Activated CD8-positive, alpha-beta memory T cell treated with anti-CD3 and anti-CD28 coated beads, Interleukin-2, amount 50 U/mL, for 48 hours (primary cell): ENCODE results near the gene ZWILCH.
A peak's percentile ranks its signal among the peaks of the same experiment; 100 is the strongest.

ENCODE experiments used
- DNase-seq: peaks from one replicate; pipeline ENCODE4 v3.0.0-alpha.2; 2020

ZWILCH gene

DNA sequence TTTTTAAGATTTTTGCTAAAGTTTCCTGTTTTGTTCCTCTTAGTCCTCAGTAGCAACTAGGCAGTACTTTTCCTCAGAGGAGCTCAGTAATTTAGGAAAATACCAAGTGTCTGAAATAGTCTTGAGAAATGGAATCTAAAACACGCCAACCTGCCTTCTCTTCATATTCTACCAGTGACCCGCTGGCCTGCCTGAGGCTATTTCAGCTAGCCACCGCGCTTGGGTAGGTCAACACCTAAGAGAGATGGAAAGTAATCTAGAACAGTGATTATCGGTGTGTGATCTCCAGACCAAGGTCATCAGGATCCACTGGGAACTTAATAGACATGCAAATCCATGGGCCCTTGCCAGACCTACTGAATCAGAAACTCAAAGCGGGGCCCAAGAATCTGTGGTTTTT is 53.1 kb downstream of the ZWILCH start:
- no peak for DNase-seq

GRCh38 chr15:66560856-66561525 is 55.9 kb downstream of the ZWILCH start:
- no peak for DNase-seq

DNA sequence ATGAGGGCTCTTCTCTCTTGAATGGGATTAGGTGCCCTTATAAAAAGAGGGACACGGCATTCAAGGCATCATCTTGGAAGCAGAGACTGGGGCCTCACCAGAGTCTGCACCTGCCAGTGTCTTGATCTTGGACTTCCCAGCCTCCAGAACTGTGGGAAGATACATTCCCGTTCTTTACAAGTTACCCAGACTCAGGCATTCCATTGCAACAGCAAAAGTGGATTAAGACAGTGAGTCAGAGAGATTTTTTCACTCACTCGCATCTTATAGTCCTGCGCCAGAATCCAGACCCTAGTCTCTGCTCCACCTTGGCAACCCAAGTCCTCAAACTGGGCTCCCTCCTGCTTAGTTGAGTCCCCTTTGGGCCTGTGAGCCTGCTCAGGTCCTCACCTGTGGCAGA is 58.0 kb downstream of the ZWILCH start:
- no peak for DNase-seq

DNA sequence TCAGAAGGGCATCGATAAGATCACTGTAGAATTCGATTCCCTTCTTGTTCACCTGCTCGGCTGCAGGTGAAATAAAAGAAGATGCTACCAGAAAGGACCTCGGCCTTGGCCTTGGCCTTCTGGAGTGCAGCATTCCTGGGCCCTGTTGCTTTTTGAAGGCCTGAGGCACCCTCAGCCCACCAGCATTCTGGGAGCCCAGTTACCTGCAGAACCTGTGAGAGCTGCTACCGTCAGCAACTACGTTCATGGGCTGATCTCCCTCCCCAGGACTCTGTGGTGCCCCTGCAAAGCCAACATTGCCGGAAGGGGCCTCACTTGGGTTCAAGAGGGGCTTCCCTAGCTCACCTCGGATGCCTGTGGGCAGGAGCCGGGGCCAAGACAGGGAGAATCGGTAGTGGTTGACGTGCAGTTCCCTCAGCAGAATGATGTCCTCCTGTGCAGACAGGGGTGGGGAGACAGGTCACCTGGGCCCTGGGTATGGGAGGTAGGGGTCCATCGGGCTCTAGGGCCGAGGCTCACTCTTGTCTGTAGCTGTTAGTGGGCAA is 58.5 kb downstream of the ZWILCH start:
- no peak for DNase-seq

GRCh38 chr15:66564136-66565041 is 59.3 kb downstream of the ZWILCH start:
- DNase-seq = peak; percentile 34

GRCh38 chr15:66565141-66565641 is 60.1 kb downstream of the ZWILCH start:
- peak; percentile 32 for DNase-seq

- no peak for DNase-seq
These were observed 60.6 kb downstream of the ZWILCH start, which contains the start of gene LCTL for GRCh38 chr15:66565741-66566144. Gene LCTL, minus strand, starts transcription at chr15:66565998. Its CDS starts 633 bp downstream, at chr15:66565365.

GRCh38 chr15:66566963-66567531 is 61.9 kb downstream of the ZWILCH start:
- DNase-seq = peak; percentile 71

GRCh38 chr15:66567897-66568296 is 62.8 kb downstream of the ZWILCH start:
- peak; percentile 34 for DNase-seq

- DNase-seq = peak; percentile 23
These were observed 64.5 kb downstream of the ZWILCH start for GRCh38 chr15:66569461-66570137.

DNA sequence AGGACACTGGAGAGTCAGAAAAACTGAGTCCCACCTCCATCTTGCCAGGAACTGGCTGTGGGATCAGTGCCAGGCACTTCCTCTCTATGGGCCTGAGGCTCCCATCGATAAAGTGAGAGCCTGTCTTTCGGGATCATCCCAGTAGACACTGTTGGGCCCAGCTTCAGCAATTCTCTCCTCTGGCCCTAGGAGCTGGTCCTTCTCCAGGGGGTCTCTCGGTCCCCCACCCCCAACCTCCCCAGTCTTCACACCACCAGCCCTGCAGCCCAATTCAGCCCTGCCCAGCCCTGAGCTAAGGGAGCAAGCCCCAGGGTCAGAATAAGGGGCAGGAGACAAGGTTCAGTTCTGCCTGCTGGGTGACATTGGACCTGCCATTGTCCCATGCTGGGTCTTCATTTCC is 65.2 kb downstream of the ZWILCH start:
- peak; percentile 34 for DNase-seq

- peak; percentile 28 for DNase-seq
These were observed 65.8 kb downstream of the ZWILCH start for GRCh38 chr15:66570842-66571478.

DNA sequence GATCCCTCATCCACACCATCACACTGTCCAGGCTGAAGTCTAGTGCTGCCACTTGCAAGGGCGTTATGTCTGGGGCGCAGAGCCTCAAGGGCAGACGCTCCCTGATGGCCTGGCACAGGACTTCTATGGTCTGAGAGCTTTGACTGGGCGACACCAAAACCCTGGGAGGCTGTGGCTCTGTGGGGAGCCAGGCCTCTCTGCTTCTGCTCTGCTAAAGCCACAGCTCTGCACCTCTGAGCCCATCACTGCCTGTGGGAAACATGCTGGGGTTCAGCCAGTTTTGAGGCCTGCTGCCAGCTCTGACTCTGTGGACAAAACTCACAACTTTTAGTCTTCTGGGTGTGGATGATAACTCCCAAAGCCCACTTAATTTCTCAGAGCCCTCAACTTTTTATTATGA is 67.0 kb downstream of the ZWILCH start:
- no peak for DNase-seq

- no peak for DNase-seq
These were observed 68.2 kb downstream of the ZWILCH start for GRCh38 chr15:66573348-66573718.

DNA sequence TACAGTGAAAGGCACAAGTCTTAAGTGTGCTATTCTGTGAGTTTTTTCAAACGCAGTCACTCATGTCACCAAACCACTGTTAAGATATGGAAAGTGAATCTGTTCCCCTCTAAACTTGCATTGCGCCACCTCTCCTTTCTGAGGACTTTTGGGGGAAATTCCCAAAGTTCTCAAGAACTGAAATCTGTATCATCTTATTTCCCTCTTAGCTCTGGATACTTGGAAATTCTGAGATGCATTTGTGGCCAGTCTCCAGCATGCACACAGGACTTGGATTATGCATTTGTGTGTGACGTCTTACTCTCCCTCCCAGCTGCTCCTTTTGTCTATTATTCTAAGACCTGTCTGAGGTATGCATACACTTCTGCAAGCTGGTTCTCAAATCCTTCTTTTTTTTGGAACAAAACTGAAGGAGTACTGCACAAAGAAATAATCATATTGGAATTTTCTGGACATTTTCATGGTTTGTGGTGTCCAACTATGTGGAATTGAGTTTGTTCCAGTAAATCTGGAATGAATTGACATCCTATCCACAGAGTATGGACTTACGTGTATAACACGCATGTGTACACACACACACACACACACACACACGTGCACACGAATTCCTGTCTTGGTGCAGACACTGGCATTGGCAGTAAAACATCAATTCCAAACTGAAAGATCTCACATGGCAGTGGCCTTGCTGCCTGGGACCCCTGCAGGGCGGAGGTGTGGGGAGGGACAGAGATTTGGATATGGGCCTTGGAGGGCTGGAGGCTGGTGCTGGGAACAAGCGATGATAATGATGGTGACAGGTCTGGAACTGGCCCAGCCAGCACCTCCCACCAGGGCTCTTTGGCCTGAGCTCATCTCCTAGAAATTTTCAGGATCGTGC is 68.8 kb downstream of the ZWILCH start:
- DNase-seq = no peak

GRCh38 chr15:66574596-66574950 is 69.4 kb downstream of the ZWILCH start:
- no peak for DNase-seq

- no peak for DNase-seq
These were observed 73.3 kb downstream of the ZWILCH start for GRCh38 chr15:66578286-66578875.

GRCh38 chr15:66580643-66581042 is 75.5 kb downstream of the ZWILCH start:
- DNase-seq = no peak

DNA sequence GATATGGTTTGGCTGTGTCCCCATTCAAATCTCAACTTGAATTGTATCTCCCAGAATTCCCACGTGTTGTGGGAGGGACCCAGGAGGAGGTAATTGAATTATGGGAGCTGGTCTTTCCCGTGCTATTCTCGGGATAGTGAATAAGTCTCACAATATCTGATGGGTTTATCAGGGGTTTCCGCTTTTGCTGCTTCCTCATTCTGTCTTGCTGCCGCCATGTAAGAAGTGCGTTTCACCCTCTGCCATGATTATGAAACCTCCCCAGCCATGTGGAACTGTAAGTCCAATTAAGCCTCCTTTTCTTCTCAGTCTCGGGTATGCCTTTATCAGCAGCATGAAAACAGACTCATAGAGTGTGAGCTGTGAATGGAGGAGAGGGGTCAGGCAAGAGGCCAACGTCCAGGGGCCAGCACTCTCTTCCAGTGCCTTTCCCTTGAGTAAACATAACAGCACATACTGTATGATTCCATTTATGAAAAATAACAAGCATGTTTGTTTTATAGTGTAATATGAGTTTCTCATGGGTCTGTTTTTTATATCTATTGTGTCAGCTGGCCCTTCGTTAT is 76.9 kb downstream of the ZWILCH start:
- no peak for DNase-seq
